Memory B cell (primary cell): ENCODE data around the gene SPINK9.

Experiments
- ATAC-seq: fragments of 150-1000 bp; cut with Tn5 transposase; 2 replicates; pipeline ENCODE4 v1.10.0; 2021; ENCODE audit warnings: low read depth, mild to moderate bottlenecking, moderate library complexity
- DNase-seq, 2 donors: peaks; one replicate each; pipeline ENCODE4 v3.0.0; 2022; ENCODE audit warnings: low spot score in 2 of 2
- H3K27ac Mint-ChIP-seq: one replicate; pipeline ENCODE4 v1.8.0; 2022; ENCODE audit warnings: mild to moderate bottlenecking, moderate library complexity, mixed read lengths
- H3K27me3 Mint-ChIP-seq: one replicate; pipeline ENCODE4 v1.8.0; 2022; ENCODE audit warnings: mixed read lengths
- H3K36me3 Mint-ChIP-seq: one replicate; pipeline ENCODE4 v1.8.0; 2022; ENCODE audit warnings: mild to moderate bottlenecking, mixed read lengths
- H3K4me1 Mint-ChIP-seq: one replicate; pipeline ENCODE4 v1.8.0; 2022; ENCODE audit warnings: mixed read lengths
- H3K4me3 Mint-ChIP-seq: one replicate; pipeline ENCODE4 v1.8.0; 2022; ENCODE audit warnings: mild to moderate bottlenecking, moderate library complexity, mixed read lengths
- H3K9me3 Mint-ChIP-seq: one replicate; pipeline ENCODE4 v1.8.0; 2022; ENCODE audit warnings: mixed read lengths

Gene SPINK9

DNA sequence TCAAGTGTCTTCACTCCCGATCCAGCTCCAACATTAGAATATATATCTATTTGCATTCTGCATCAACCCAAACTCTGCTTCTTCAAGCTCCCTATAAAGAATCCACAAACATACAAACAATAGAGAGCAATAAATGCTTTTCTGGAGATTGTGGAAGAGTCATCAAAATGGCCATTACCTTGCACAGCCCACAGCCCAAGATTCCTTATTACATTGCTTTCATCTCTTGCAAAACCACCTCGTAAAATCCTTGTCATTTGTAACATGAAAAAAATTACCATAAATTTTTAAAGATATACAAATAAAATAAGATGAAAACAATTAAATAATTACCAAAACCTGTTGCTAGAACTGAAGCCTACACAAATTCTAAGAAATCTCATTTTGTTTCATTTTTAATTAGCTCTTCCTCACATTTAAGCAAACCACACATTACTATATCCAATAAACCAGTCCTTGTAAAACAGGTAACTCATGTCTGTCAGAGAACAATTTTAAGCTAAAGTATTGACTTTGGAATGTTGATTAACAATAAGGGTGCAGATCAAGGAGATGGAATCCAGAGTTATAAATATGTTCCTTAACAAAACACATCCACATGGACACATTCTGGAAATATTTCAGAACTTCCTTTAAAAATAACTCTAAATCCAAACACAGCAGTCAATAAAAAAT, 7.1 kb downstream of the SPINK9 start:
- Mint-ChIP-seq H3K9me3 (no peaks in the 10 kb centered on the region), H3K4me3 (no peak overlapping the region), H3K27ac (no peak overlapping the region), H3K27me3 (no peaks in the 10 kb centered on the region), H3K4me1 (peaks cover 3% of the 10 kb centered on the region), H3K36me3 (peaks cover 5% of the 10 kb centered on the region)
- ATAC-seq, result no peak
- DNase-seq, result no peak

DNA sequence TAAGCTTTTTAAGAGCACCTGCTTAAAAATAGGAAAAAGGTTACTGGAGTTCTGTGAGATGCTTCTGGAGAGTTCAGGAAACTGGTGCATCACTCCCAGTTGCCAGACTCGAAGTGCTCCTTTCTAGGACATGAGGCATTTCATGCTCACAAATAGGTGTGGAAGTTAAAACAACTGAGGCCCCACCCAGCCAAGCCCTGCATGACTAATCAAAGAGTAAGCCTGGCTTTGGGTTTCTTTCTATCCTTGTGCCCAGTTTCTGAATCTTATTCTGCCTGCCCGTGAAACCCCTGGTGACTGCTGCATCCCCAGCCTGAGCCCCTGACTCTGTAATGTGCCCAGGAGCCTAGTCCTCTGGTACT, 7.7 kb downstream of the SPINK9 start:
- Mint-ChIP-seq H3K9me3 (no peaks in the 10 kb centered on the region), H3K4me3 (no peak overlapping the region), H3K27me3 (no peaks in the 10 kb centered on the region), H3K4me1 (peaks cover 3% of the 10 kb centered on the region), H3K27ac (no peak overlapping the region), H3K36me3 (peaks cover 5% of the 10 kb centered on the region)
- no peak for DNase-seq
- ATAC-seq, result no peak

DNA sequence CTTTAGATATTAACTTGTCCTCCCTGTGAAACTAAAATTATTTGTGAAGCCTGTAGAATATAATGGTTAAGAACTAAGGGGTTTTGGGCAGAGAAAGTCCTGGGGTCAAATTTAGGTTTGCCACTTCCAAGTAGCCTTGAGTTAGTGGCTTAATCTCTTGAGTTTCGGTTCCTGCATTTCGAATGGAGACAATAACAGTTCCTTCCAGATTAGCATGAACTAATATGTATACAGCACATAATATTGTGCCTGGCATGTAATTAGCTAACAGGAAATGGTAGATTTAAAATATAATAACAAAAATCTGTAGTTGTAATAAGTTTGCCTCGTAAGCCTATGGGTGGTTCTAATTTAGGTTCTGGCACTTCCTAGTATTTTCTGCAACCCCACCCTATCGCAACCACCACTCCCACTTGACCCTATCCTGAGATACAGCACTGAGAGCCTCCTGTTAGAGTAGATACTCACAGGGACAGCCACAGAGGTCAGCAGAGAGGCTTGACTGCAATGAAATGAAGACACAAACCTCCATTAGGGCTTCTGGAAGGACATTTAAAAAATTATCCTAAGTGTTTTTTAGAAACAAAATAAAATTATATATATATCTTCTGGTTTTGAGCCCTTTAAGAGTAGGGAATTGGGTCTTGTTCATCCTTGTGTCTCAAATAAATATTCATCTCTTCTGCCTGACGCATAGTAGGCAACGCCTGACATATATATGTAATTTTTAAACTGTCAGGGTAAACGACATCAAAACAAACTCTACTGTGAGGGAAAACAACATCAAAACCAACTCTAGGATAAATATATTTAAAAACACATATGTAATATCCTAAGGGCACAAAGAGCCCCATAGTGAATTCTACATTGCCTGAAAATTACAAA, 8.5 kb downstream of the SPINK9 start:
- Mint-ChIP-seq H3K36me3 (peaks cover 5% of the 10 kb centered on the region), H3K4me3 (no peak overlapping the region), H3K27ac (no peak overlapping the region), H3K9me3 (no peaks in the 10 kb centered on the region), H3K4me1 (peaks cover 3% of the 10 kb centered on the region), H3K27me3 (no peaks in the 10 kb centered on the region)
- ATAC-seq, result no peak
- no peak for DNase-seq

DNA sequence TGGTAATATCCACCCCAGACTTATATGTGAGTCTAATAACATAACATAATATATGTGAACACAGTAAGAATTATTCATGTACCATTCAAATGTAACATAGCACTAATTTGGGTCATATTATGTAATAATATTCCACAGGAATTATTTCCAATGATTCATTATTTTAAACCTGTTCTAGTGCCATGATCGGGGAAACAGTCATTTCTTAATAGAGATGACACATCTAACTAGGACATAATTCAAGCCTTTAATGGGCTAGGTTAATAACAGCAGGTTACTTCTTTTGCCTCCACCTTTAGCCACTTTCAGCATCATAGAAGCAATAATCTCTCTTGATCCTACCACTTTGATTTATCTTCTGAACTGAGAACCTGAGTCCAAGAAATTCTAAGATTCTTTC, 12.3 kb downstream of the SPINK9 start:
- no peak for ATAC-seq
- H3K27ac Mint-ChIP-seq, result peak overlapping the region; percentile 18

DNA sequence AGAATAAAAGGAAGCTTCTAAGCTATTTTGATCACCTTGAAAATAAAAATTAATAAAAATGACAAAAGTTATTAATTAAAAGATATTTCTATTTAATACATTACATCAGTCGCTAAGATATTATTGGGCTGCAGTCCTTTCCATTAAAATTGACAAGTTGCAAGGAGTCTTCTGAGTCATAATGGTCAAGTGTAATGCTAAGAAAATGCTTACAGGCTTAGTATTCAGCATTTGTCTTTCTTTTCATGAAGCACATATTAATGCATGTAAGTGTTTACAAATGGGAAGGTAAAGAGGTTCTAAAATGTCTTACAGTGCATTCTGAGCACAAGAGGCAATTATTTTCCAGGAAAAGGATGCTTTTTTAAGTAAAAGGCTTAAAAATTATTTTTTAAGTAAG, 17.3 kb downstream of the SPINK9 start:
- ATAC-seq (no peak), DNase-seq (no peak)
- Mint-ChIP-seq H3K27me3 (no peaks in the 10 kb centered on the region), H3K9me3 (no peaks in the 10 kb centered on the region), H3K4me3 (no peak overlapping the region), H3K36me3 (no peaks in the 10 kb centered on the region), H3K4me1 (peaks cover 2% of the 10 kb centered on the region), H3K27ac (no peak overlapping the region)

More for the DNA sequence above, 12.3 kb downstream of the SPINK9 start:
- no peaks in the 10 kb centered on the region for H3K9me3 Mint-ChIP-seq
- no peak overlapping the region for H3K4me3 Mint-ChIP-seq
- peaks cover 3% of the 10 kb centered on the region for H3K4me1 Mint-ChIP-seq
- DNase-seq, result no peak
- H3K27me3 Mint-ChIP-seq, result no peaks in the 10 kb centered on the region
- H3K36me3 Mint-ChIP-seq, result no peaks in the 10 kb centered on the region

DNA sequence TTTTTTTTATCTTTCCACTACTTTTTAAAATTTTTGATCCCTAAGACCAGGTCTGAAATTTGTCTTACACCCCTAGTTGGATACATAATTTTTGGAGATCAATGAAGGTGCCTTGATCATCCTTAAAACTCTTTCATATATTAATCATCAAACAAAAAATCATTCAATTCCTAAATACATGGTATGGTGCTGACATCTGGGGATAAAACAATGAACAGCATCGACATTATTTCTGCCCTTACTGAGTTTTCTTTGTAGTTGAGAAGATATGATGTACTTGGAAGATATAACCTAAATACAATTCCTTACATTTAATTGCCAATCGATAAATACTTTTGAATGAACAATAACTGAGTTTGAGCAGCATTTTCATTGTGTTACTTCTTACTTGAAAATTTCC, 18.3 kb downstream of the SPINK9 start:
- Mint-ChIP-seq H3K27ac (no peak overlapping the region), H3K4me1 (peaks cover 2% of the 10 kb centered on the region), H3K4me3 (no peak overlapping the region), H3K36me3 (no peaks in the 10 kb centered on the region), H3K9me3 (no peaks in the 10 kb centered on the region), H3K27me3 (no peaks in the 10 kb centered on the region)
- ATAC-seq (no peak), DNase-seq (no peak)

DNA sequence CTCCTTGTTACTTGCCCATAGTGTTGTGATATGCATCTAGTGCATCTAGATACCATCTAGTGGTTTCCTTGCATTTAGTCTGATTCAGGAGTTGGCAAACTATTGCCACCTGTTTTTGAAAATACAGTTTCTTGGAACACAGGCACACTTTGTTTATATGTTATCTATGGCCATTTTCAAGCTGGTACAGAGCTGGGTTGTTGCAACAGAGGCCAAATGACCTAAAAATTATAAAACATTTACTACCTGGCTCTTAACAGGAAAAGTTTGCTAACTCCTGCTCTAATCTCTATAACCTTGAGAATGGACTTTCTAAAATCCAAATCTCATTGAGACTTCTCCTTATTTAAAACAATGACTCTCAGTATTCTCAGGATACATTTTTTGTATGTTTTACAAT, 29.0 kb downstream of the SPINK9 start:
- no peaks in the 10 kb centered on the region for H3K27me3 Mint-ChIP-seq
- no peaks in the 10 kb centered on the region for H3K4me1 Mint-ChIP-seq
- H3K4me3 Mint-ChIP-seq, result no peak overlapping the region
- no peak for DNase-seq
- ATAC-seq, result no peak
- H3K27ac Mint-ChIP-seq, result no peak overlapping the region
- H3K9me3 Mint-ChIP-seq, result peaks cover 8% of the 10 kb centered on the region
- H3K36me3 Mint-ChIP-seq, result peaks cover 4% of the 10 kb centered on the region

DNA sequence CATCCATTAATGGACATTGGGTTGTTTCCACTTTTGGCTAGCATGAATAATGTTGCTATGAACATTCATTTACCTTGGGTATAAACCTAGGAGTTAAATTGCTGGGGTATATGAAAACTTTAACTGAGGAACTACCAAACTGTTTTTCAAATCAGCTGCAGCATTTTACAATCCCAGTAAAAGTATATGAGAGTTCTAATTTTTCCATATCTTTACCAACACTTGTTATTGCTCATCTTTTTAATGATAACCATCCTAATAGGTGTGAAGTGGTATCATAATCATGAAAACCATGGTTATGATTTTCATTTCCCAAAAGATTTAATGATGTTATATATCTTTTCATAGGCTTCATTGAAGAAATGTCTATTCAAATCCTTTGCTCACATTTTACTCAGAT, 32.9 kb downstream of the SPINK9 start:
- ATAC-seq (no peak), DNase-seq (no peak)
- Mint-ChIP-seq H3K36me3 (peaks cover 9% of the 10 kb centered on the region), H3K27ac (no peak overlapping the region), H3K4me1 (no peaks in the 10 kb centered on the region), H3K9me3 (peaks cover 9% of the 10 kb centered on the region), H3K4me3 (no peak overlapping the region), H3K27me3 (no peaks in the 10 kb centered on the region)

DNA sequence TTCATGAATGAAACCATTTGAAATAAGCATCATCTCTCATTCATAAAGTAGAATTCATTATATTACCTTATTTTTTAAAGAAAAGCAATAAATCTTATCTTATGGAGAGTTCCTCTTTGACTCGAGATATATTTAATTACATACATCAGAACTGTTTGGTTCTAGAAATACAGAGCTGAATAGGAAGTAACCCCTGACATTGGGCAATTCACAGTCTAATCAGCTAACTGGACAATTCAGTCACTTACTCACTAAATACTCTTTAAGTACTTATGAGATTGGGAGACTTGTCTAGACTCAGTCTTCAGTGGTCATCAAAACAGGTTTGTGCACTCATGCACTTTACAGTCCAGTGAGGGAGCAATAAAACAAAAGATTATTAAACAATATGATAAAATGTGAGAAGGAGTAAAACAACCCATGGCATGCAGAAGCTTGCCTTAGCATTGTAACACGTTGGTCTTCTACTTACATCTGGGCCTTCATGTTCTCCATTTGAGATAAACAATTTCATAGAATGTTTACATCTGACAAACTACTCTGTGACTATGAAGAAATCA, 36.9 kb downstream of the SPINK9 start:
- Mint-ChIP-seq H3K4me3 (no peak overlapping the region), H3K36me3 (peaks cover 12% of the 10 kb centered on the region), H3K9me3 (peaks cover 9% of the 10 kb centered on the region), H3K27ac (no peak overlapping the region), H3K27me3 (no peaks in the 10 kb centered on the region), H3K4me1 (no peaks in the 10 kb centered on the region)
- DNase-seq (no peak), ATAC-seq (no peak)

DNA sequence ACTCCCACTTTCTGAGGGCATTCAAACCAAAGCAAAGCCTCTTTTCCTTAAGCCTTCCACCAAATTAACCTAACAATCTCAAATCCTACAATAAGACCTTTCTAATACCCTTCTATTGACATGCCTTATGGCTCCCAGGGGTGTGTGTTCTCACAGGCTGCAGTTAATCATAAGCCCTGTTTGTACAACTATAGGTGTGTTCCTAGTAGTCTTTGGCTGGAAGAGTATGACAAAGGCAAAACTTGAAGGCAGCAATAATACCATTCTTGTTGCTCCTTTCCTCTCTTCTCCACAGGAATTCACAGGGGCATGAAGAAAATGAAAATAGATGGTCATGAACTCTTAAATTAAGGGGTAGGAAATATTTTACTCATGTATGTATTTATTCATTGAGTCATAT, 37.5 kb downstream of the SPINK9 start:
- H3K4me1 Mint-ChIP-seq, result no peaks in the 10 kb centered on the region
- no peak overlapping the region for H3K27ac Mint-ChIP-seq
- DNase-seq (no peak), ATAC-seq (no peak)
- no peaks in the 10 kb centered on the region for H3K27me3 Mint-ChIP-seq
- peaks cover 8% of the 10 kb centered on the region for H3K9me3 Mint-ChIP-seq
- H3K36me3 Mint-ChIP-seq, result peaks cover 16% of the 10 kb centered on the region
- H3K4me3 Mint-ChIP-seq, result no peak overlapping the region

DNA sequence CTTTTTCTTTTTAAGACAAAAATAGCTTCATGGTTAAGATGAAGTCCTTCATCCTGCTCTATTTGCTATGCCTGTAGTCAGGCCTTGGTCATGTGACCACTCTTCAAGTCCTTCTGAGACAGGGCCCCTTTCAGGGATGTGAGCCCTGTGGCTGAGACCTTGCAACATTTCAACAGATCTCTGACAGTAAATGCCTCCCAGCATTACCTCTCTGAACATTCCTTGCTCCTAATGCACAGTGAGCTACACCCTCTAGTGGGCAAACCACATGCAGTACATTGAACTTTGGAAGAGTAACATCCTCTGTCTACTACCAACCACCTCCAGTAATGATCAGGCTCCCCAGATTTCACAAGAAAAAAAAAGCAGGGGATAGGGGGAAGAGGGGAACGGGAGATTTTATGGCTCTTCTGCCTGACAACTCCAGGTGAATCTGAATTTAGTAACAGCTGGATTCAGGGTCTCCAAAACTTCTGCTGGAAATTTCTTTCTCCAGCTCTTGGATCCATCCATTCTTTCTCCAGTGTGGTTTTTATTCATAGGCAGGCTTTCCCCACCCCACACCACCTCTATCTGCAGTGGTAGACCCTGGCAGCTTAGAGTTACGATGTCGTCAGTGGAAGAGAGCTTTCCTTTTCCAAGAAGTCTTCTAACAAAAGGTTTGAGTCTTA, 39.5 kb downstream of the SPINK9 start:
- H3K27ac Mint-ChIP-seq, result no peak overlapping the region
- no peak for ATAC-seq
- H3K4me1 Mint-ChIP-seq, result no peaks in the 10 kb centered on the region
- no peaks in the 10 kb centered on the region for H3K27me3 Mint-ChIP-seq
- no peak overlapping the region for H3K4me3 Mint-ChIP-seq
- peaks cover 23% of the 10 kb centered on the region for H3K36me3 Mint-ChIP-seq
- DNase-seq, result no peak
- H3K9me3 Mint-ChIP-seq, result peaks cover 7% of the 10 kb centered on the region

DNA sequence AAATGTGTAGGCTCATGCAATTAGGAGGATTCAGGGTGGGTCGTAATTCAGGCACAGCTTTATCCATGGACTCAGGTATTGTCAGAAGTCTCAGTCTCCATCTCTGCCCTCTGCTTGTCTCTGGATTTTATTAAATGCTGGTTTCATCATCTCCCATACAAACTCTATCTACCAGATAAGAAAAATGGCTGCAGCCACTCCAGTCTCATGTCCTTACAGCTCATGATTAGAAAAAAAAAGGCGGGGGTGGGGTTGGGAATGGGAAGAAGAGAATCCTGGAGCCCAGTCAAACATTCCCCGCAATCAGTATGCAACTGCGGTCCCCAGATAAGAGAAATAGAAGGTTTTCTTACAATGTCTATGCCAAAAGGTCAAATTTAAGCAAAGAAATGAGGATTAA, 40.8 kb downstream of the SPINK9 start:
- Mint-ChIP-seq H3K27ac (no peak overlapping the region), H3K27me3 (no peaks in the 10 kb centered on the region), H3K4me1 (no peaks in the 10 kb centered on the region), H3K9me3 (peaks cover 7% of the 10 kb centered on the region), H3K36me3 (peaks cover 23% of the 10 kb centered on the region), H3K4me3 (no peak overlapping the region)
- no peak for DNase-seq
- no peak for ATAC-seq

DNA sequence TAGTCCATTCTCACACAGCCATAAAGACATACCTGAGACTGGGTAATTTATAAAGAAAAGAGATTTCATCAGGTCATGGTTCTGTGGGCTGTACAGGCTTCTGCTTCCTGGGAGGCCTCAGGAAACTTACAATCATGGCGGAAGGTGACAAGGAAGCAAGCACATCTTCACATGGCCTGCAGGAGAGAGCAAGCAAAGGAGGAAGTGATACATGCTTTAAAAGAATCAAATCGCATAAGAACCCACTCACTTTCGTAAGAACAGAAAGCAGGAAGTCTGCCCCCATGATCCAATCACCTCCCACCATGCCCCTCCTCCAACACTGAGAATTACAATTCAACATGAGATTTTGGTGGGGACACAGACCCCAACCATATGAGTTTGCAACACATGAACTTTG, 43.3 kb downstream of the SPINK9 start:
- peaks cover 3% of the 10 kb centered on the region for H3K4me1 Mint-ChIP-seq
- H3K27ac Mint-ChIP-seq, result no peak overlapping the region
- DNase-seq (no peak), ATAC-seq (no peak)
- H3K36me3 Mint-ChIP-seq, result peaks cover 18% of the 10 kb centered on the region
- peaks cover 7% of the 10 kb centered on the region for H3K9me3 Mint-ChIP-seq
- H3K4me3 Mint-ChIP-seq, result no peak overlapping the region
- H3K27me3 Mint-ChIP-seq, result no peaks in the 10 kb centered on the region

DNA sequence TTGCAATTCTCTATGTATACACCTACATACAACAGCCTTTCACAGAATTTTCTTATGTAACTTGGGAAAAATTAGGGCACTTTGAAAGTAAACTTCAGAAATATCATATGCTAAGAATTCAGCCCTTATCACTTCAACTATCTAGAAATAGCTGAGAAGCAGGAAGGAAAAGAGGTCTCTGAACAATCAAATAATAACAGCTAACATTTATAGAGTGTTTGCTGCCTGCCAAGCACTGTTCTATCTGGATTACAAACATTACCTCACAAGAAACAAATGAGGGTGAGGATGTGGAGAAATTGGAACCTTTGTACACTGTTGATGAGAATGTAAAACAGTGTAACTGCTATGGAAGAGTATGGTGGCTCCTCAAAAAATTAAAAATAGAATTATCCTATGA, 44.0 kb downstream of the SPINK9 start:
- H3K27me3 Mint-ChIP-seq, result no peaks in the 10 kb centered on the region
- H3K9me3 Mint-ChIP-seq, result peaks cover 7% of the 10 kb centered on the region

More for the DNA sequence above, 44.0 kb downstream of the SPINK9 start:
- H3K4me1 Mint-ChIP-seq, result peaks cover 5% of the 10 kb centered on the region
- DNase-seq (no peak), ATAC-seq (no peak)
- peaks cover 18% of the 10 kb centered on the region for H3K36me3 Mint-ChIP-seq
- H3K27ac Mint-ChIP-seq, result no peak overlapping the region
- H3K4me3 Mint-ChIP-seq, result no peak overlapping the region
